Left renal cortex interstitium (tissue), 4 donors: ENCODE results near the gene KIF23. TPM values are rescaled to one million over a fixed set of nuclear protein-coding genes. Genes with fewer than 3 reads are reported as not detected.

Experiments used
- DNase-seq, 4 donors: peaks; one replicate each; pipeline ENCODE4 v3.0.0-alpha.2; 2013; ENCODE audit warnings: low read depth in 4 of 4, low spot score in 2 of 4, missing footprints in 1 of 4
- polyA plus RNA-seq, 4 donors: library from polyadenylated mRNA; unstranded; fragments of 120-200 nt; gene quantifications; one replicate each; pipeline ENCODE4 v1.2.1, GENCODE V29; 2013; ENCODE audit not compliant: insufficient read length in 4 of 4

KIF23 gene
- polyA plus RNA-seq, 4 donors: 26.5 to 43.7 (median 37.9) TPM

DNA sequence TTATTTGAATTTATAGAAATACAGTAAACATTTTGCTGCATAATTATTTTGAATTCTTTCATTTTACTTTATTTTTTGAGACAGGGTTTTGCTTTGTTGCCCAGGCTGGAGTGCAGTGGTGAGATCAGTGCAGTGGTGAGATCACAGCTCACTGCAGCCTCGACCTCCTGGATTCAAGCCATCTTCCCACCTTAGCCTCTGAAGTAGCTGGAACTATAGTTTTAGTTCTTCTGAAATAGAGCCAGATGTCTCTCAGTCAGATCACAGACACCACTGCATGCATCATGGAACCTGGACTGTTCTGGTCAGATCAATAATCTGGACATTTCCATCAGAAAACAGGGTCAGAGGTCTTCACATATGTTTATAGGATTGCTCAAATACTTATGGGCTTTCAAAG is 46.3 kb downstream of the KIF23 start:
- no peak for DNase-seq

DNA sequence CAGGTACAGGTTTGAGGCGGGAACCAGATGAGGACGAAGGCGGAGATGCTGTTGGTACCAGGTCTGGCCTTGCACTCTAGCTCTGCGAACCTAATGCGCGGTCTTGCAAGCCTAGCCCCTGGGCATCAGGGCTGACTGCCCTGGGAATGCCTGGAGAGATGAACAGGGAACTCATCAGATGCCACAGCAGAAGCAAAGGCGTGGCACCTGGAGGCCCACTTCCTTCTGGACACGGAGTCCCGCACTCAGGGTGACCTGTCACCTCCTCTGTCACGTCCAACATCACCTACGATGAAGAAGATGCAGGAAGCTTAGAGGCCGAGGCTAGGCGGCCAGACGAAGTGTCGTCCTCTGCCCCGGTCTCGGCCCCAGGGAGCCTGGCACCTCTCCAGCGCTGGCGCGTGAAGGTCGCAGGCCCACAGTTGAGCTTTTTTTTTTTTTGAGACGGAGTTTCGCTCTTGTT is 47.9 kb downstream of the KIF23 start:
- DNase-seq: no peak

DNA sequence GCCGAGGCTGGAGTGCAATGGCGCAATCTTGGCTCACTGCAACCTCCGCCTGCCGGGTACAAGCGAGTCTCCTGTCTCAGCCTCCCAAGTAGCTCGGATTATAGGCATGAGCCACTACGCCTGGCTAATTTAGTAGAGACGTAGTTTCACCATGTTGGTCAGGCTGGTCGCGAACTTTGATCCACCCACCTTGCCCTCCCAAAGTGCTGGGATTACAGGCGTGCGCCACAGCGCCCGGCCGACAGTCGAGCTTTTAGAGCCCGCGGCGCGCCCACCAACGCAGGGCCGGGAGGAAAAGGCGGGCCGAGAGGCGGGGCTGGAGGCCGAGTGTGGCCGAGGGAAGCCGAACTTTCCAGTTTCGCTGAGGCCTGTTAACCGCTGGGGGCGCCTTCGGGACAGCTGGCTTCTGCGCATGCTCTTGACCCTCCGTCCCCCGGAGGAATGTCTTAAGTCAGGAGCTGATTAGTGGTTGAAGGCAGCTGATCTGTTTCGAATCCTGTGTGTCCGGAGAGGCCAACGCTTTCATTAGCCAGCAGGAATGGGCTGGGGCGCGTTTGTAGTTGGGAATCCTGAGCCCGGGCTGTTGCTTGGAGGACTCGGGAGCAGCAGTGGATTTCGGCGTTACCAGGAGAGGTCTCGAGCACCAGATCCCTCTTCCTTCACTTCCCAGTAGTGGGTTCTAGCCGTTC is 48.5 kb downstream of the KIF23 start:
- peak; percentile 94 to 98 (median 96) for DNase-seq

DNA sequence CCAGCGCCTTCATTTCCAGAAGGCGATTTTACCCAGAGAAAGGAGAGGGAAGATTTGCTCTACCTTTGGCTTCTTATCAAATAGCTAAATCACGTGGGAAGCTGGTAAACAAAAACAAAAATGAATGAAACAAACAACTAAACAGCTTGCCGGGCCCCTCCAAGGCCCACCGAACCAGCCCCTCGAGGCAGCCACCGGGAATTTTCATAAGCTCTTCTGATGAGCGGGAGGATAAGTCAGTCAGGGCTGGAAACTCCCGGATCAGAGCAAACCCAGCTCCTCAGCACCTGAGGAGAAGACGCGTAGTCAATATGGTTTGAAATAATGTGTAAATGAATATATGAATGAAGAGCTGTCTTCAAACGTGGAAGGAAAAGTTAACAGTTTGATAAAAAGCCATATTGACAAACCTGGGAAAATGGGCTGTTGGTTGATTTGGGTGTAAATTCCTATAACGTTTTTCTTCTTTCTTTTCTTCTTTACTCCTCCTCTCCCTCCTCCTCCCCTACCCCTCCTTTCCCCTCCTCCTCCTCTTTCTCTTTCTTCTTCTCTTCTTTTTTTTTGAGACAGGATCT is 49.1 kb downstream of the KIF23 start:
- no peak for DNase-seq

DNA sequence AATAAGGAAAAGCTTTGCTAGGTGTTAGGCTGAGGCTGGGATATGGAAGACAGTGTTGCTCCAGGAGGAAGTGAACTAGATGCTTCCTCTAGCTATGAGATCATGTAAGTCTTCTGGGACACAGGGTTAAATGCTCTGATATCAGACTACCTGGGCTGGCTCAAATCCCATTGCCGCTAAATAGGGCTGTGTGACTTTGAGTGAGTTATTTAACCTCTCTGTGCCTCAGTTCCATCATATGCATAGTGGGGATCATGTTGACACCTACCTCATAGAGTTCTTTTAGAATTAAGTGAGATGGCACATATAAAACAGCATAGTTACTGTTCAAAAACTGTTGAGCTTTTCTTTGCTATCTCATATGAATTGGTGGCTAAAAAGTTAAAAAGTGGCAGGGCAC is 51.1 kb downstream of the KIF23 start:
- DNase-seq: no peak

DNA sequence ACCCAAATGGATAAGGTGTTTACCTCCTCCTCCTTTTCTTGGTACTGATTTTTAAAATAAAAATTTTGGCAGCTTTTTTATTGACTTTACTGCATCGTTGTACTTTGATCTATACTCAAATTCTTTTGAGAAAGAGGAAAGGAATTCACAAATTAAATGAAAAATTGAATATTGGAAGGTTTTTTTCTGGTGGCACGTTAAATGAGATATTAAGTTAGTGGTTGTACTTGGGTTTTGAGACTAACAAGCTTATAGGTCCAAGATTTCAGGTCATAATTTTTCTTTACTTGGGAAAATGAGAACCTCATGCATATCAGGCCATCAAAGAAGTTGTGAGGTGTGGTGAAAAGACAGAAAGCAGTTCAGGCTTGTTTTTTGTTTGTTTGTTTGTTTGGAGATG is 52.6 kb downstream of the KIF23 start:
- no peak for DNase-seq

DNA sequence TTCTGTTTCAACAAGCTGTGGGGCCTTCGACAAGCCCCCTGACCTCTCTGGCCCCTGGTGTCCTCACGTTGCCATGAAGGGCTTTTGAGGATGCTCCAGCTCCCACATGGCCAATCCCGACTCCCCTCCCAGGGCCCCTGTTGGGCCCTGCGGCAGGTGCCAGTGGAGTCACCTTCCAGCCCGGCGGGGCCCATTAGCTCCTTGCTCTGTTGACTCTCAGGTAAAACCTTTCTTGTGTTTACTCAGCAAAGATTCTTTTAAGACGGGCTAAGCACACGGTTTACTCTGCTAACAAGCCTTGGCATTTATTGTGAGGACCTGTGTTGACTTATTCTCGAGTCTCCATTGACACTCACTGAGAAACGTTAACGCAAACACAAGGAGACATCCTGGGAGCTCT is 53.5 kb downstream of the KIF23 start:
- DNase-seq: no peak

DNA sequence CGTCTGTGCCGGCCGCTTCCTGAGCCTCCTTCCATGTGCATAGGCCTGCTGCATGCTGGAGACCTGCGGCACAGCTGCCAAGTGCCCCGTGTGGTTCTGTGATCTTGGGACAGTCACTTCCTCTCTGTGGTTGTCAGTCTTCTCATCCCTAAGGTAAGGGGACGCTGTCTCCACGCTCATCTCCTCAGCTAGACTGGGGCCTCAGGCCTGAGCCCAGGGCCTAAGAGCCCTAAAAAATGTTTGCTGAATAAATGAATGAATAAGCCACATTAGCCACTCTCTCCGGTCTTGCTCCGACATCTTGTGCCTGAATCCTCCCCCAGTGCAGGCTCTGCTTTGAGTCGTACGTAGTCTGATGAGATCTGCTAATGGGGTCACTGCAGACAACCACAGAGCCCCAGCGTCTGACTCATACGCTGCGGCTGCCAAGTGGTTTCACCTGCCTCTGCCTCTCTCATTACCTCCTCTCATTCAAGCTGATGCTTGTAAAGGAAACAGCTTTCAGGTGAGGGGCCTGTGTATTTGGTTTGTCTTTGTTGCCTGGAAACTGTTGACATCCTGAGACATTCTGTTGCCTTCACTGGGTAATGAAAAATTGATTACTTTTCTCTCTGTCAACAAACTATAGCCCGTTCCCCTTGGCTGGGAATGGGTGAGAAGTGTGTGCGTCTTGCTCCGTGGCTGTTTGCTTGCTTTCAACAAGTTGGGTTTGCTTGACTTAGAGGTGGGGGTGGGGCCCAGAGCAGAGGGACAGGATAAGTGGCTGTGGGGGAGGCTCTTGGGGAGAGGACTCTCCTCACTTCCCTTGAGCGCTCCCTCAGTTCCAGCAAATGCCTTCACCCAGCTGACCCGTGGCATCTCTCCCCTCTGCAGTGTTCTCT is 54.3 kb downstream of the KIF23 start:
- DNase-seq: no peak

DNA sequence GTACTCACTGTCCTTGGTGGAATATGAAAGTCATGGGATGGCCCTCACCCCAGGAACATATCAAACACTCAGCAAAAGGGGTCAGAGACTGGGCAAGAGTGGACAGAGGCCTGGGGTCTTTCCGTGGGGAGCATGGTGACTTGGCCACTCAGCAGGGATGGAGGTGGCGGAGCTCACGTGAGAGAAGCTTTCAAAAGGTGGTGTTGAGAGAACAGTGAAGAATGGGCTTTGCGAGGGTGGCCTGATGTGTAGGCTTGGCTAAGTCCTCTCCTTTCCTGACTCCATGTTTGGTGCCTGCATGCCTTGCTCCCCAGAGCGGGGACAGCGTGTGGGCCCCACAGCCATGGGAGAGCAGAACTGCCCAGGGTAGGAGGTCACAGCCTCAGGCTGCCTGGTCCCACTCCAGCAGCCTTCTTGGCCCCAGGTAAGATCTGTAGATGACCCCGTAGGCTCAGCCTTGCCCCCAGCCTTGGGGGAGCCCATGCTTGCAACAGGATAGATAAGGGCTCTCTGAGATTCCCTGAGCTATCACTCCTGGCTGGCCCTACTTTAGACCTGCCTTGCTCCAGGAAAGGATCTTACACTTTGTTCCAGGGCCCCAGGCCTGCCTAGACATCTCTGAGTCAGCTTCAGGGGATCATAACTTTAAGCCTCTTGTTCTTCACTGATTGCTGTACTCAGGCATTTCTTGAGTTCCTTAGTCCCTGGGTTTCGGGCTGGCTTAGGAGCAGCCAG is 55.5 kb downstream of the KIF23 start:
- DNase-seq: no peak

DNA sequence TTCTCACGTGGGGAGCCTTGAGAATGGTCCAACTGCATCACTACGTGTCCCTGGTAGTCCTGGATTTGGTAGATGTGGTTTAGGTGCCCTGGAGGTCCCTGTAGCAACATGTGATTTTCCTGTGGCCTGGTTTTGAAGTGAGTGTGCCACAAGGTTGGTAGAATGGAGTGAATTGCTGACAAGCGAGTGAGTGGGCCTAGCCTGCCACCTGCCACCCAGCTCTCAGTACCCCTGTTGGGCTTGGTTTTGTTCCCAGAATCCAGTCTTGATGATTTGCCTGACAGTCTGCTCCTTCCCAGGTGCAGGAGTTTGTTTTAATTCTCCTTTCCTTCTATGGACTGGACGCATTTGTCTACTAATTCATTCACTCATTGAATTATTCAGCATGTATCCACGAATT is 57.9 kb downstream of the KIF23 start:
- no peak for DNase-seq

DNA sequence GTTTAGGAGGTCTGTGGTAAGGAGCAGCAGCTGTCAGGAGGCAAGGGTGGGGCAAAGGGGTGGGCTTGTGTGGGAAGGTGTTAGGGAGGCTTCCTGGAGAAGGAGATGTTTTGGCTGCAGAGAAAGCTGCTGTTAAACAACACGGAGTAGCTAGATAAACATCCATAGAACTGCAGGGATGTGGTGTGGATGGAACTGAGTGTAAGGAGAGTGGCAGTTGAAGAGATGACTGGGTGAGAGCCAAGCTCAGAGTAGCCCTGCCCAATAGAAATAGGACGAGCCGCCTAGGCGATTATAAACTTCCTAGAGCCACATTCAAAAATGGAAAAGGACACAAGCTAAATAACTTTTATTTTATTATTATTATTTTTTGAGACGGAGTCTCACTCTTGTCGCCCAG is 58.4 kb downstream of the KIF23 start:
- DNase-seq: no peak

DNA sequence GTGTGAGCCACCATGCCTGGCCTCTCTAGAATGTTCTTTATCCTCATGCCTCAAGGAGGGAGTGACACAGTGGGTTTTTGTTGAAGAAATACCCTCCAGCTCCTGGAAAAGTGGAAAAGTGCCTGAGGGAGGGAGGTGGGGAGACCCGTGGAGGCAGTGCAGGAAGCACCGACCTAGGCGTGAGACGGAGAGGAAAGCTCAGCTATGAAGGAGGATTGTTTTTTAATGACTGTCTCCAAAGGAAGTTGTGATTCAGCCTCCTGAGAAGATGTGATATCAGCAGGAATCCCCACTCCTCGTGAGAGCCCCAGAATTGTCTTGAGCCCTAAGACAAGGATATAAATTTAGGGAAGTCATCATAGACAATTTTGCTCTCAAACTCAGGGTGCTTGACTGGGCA is 60.1 kb downstream of the KIF23 start:
- DNase-seq: no peak

DNA sequence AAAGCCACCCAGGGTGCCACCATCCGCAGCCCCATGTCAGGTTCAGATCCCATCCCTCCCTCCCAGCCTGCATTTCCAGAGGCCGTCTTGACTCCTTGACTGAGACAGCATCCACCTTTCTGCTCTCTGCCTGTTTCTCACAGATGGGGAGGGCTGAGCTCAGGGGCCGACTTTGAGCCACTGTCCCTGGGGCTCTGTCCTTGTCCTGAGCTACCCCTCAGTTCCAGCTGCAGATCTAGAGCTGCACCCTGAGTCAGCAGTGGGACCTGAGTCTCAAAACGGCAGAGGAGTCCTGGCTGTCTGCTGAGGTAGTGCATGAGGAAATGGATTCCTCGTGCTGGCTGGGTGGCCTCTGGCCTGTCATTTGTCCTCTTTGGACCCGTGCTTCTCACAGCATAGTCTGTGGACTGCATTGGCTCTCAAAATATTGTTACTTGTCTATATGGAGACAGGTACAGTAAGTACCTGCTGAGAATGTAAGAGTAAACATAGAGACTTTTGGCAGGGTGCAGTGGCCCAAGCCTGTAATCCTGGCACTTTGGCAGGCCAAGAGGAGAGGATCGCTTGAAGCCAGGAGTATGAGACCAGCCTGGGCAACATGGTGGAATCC is 60.8 kb downstream of the KIF23 start:
- no peak for DNase-seq

DNA sequence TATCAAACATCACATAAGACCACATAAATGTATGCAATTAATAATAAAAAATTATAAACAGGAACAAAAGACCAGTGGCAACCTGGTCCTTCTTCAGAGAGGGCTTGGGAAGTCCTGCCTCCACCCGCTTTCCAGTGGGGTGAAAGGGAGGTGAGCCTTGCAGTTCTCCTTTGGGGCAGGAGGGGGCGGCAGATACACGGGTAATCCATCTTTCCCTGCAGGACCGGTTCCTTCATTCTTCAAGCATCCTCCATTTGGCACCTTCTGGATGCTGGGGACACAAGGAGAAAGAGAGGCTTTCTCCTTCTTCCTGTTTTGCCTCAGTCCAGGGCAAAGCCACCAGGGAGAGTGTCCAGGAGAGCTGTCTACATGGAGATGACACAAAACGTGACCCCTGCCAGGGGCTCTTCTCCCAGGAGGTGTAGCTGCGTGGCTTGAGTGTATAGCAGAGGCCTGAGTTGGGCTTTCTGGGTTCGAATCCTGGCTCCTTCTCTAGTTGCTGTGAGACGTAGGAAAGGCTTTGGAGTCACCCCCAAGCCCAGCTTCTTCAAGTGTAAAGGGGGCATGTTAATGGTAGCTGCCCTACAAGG is 61.7 kb downstream of the KIF23 start:
- no peak for DNase-seq

DNA sequence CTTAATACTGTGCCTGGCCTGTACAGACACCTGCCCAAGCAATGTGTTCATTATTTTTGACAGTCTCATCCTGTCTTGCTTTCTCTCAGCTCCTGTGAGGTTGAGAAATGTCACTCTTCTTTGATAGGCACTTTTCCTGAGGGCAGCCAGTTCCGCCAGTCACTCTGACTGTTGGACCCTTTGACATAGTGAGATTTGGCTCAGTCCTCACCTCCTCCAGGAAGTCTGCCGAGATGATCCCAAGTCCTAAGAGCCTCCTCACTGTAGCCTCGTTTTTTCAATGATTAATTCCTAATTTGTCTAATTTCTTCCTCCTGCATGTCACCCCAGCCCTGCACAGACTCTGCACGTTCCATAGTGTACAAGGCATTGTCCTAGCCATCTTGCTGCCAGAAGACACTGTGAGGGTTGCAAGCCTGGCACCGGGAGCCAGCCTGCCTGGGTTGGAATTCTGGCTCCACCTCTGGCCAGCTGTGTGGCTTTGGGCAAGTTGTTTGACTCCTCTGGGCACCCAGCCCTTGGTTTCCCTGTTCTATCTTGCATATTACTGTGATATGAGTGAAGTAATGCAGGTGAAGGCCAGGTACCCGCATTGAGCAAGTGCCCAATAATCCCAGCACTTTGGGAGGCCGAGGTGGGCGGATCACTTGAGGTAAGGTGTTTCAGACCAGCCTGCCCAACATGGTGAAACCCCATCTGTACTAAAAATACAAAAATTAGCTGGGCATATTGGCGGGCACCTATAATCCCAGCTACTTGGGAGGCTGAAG is 62.7 kb downstream of the KIF23 start:
- DNase-seq: no peak

DNA sequence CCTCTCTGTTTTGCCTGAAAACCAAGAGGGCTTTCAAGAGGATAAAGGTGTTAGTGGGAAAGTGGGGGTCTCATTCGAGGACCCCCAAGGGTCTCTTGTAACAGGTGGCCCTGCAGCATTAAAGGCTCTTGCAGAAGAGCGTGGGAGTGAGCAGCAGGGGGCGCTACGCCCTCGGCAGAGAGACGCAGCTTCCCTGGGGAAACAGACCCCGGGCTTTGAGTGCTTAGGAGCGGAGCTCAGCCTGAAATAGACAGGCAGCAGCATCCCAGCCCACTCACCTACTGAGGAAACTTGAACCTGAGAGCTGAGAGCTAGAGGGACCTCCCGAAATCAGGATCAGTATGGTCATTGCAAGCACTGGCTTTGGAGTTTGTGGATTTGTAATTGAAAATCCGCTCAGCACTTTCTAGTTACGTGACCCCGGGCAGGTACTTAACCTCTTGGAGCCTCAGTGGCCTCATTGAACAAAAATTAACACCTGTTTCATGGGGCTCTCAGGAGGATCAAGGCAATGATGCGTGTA is 64.2 kb downstream of the KIF23 start:
- DNase-seq: no peak

DNA sequence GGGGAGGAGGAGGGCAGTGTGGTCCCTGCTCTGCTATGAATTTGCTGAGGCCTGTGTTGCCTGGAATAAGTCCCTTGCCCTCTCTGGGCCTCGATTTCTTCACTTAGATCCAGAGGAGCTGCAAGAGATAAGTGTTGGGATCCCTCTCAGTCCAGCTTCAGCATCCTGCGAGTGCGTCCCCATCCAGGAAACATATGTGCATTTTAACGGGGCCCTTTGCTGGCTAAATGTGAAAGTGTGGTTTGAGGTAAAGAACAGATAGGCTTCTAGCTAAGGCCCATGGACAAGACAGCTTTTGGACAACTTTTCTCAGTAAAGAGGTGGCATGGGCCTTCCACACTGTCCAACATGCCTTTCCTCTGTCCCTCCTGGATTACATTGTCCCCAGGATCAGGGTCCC is 64.9 kb downstream of the KIF23 start:
- DNase-seq: no peak

DNA sequence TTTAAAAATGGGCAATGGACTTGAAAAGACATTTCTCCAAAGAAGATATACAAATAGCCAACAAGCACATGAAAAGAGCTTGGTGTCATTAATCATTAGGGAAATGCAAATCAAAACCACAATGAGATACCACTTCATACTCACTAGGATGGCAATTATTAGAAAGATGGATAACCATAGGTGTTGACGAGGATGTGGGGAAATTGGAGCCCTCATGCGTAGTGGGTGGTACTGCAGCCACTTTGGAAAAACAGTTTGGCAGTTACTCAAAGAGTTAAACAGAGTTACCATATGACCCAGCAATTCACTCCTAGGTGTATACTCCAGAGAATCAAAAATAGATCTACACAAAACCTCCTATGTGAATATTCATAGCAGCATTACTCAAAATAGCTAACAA is 65.8 kb downstream of the KIF23 start:
- no peak for DNase-seq

DNA sequence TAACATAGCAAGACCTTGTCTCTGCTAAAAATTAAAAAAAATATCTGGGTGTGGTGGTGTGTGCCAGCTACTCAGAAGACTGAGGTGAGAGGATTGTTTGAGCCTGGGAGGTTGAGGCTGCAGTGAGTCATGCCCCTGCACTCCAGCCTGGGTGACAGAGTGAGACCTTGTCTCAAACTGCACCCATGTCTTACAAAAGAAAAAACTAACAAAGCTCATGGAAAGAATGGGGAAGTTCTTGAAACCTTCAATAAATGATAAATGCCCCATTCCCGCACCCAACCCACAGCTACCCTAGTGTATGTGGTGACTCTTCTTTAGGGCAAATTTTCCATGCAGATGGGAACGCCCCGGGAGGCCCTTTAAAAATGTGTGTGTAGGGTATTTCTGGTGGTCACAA is 66.8 kb downstream of the KIF23 start:
- no peak for DNase-seq
